Panc1 (cell line): ENCODE measurements around the gene RRM1. TPM values are rescaled to one million over a fixed set of nuclear protein-coding genes. Genes with fewer than 3 reads are reported as not detected.

Experiments used
- ATAC-seq: fragments of 200-7000 bp; cut with Tn5 transposase; 2 replicates; pipeline ENCODE4 v1.9.1; 2020; ENCODE audit warnings: mild to moderate bottlenecking, moderate library complexity
- BruUV-seq: library from RNA; stranded (reverse); fragments of 400-500 nt; replicated peaks from 2 replicates; lab custom pipeline; 2021; lab: Mats Ljungman, UMichigan
- CTCF ChIA-PET: fragments of 300-600 bp; sonication (Branson Sonifier 250); formaldehyde crosslinking; loops from one replicate; lab custom pipeline; 2022; ENCODE audit warnings: antibody characterized with exemption; lab: Charles Lee
- POLR2A ChIA-PET: fragments of 300-600 bp; sonication (Branson Sonifier 250); formaldehyde crosslinking; loops from one replicate; lab custom pipeline; 2022; ENCODE audit warnings: antibody characterized with exemption; lab: Charles Lee
- DNase-seq: peaks from one replicate; pipeline ENCODE4 v3.0.0-alpha.2; 2010; ENCODE audit warnings: low read depth, low spot score
- H3K27ac ChIP-seq: 2 replicates; pipeline ENCODE4 v1.5.1; 2011; ENCODE audit warnings: mild to moderate bottlenecking, low read length, inconsistent platforms
- H3K27me3 ChIP-seq: fragments of 200-500 bp; sonication (Bioruptor generic); 2 replicates; pipeline ENCODE4 v1.6.0; 2014; ENCODE audit warnings: low read length, inconsistent platforms; ENCODE audit not compliant: control insufficient read depth, insufficient read depth
- H3K36me3 ChIP-seq: fragments of 200-500 bp; sonication (Bioruptor generic); 2 replicates; pipeline ENCODE4 v1.5.1; 2014; ENCODE audit warnings: inconsistent platforms, mild to moderate bottlenecking, low read length, moderate library complexity; ENCODE audit not compliant: control insufficient read depth, insufficient read depth
- H3K4me1 ChIP-seq: 2 replicates; pipeline ENCODE4 v1.5.1; 2011; ENCODE audit warnings: inconsistent platforms, mild to moderate bottlenecking, low read length, moderate library complexity; ENCODE audit not compliant: control insufficient read depth, insufficient read depth
- H3K4me3 ChIP-seq, 2 experiments: 2 replicates each; pipeline ENCODE4 v1.5.1; 2011 to 2012; ENCODE audit warnings: low read depth in 2 of 2, low read length in 2 of 2, mild to moderate bottlenecking in 2 of 2, inconsistent platforms in 1 of 2, moderate library complexity in 1 of 2
- H3K9me3 ChIP-seq: fragments of 200-500 bp; sonication (Bioruptor generic); 2 replicates; pipeline ENCODE4 v1.5.1; 2014; ENCODE audit warnings: low read depth, mild to moderate bottlenecking, inconsistent platforms, low read length, moderate library complexity; ENCODE audit not compliant: control insufficient read depth, insufficient read depth
- POLR2AphosphoS5 ChIP-seq: IDR thresholded peaks from 2 replicates; pipeline ENCODE4 v1.6.1; 2012; ENCODE audit warnings: mild to moderate bottlenecking, low read depth, low read length, moderate library complexity
- SIN3A ChIP-seq: IDR thresholded peaks from 2 replicates; pipeline ENCODE4 v1.6.1; 2012; ENCODE audit warnings: low read depth, mild to moderate bottlenecking, low read length, moderate library complexity, borderline replicate concordance; ENCODE audit not compliant: insufficient read depth
- TCF7L2 ChIP-seq: IDR thresholded peaks from 2 replicates; pipeline ENCODE4 v1.6.1; 2011; ENCODE audit warnings: mild to moderate bottlenecking, low read depth, low read length, inconsistent platforms
- in situ Hi-C: cut with HindIII; loops from 2 replicates; pipeline ENCODE4 v1.10.0; 2016; ENCODE audit warnings: low sequenced_read_pairs, low pct_unique_long_range_greater_than_20kb
- intact Hi-C: fragments of 100-400 bp; cut with micrococcal nuclease; formaldehyde crosslinking; loops from one replicate; pipeline ENCODE4 v1.10.0; 2022; ENCODE audit not compliant: unreplicated experiment
- total RNA-seq: library from RNA; stranded (reverse); gene quantifications from one replicate; pipeline ENCODE4 v1.2.1, GENCODE V29; 2021; ENCODE audit not compliant: unreplicated experiment
- TF ChIP-seq, protein P1 (sequence below), 2 experiments: IDR thresholded peaks; 2 replicates each; pipeline ENCODE4 v1.6.1; 2011 to 2012; ENCODE audit warnings: low read depth in 2 of 2, control low read depth in 1 of 2, low read length in 1 of 2, mild to moderate bottlenecking in 1 of 2, moderate library complexity in 1 of 2; ENCODE audit not compliant: insufficient read depth in 1 of 2
- TF ChIP-seq, protein P2 (sequence below): fragments of 450-650 bp; IDR thresholded peaks from 2 replicates; pipeline ENCODE4 v1.5.1; 2017; ENCODE audit warnings: mild to moderate bottlenecking

RRM1 gene
- total RNA-seq, 1 experiment from 2014 or later: 143 TPM

DNA sequence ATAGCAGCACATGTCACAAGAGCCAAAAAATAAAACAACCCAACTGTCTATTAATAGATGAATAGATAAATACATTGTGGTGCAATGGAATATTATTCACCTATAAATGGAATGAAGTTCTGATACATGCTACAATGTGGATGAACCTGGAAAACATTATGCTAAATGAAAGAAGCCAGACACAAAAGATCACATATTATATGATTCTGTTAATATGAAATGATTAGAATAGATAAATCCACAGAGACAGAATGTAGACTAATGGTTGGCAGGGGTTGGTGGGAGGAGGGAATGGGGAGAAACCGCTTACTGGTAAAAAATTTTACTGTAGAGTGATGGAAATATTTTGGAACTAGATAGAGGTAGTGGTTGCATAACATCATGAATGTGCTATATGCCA is 32.9 kb upstream of the RRM1 start:
- no peak overlapping the region for H3K4me3 ChIP-seq
- BruUV-seq: no TSS peak
- no peaks in the 10 kb centered on the region for H3K4me1 ChIP-seq
- H3K36me3 ChIP-seq: no peaks in the 10 kb centered on the region
- in situ Hi-C loops (no loop called here), intact Hi-C loops (no loop called here)
- CTCF ChIA-PET: interaction anchor here (1.2 kb wide), 1 partner anchor 213 kb away, joined by 3 read pairs; no protein-coding TSS in a partner anchor
- no peak for DNase-seq
- no peaks in the 10 kb centered on the region for H3K27me3 ChIP-seq
- no peaks in the 10 kb centered on the region for H3K9me3 ChIP-seq
- no peak overlapping the region for H3K27ac ChIP-seq
- POLR2A ChIA-PET: no interaction called here
- TF ChIP-seq TCF7L2 (no peak), SIN3A (no peak), POLR2AphosphoS5 (no peak)
- TF ChIP-seq, protein P1, sequence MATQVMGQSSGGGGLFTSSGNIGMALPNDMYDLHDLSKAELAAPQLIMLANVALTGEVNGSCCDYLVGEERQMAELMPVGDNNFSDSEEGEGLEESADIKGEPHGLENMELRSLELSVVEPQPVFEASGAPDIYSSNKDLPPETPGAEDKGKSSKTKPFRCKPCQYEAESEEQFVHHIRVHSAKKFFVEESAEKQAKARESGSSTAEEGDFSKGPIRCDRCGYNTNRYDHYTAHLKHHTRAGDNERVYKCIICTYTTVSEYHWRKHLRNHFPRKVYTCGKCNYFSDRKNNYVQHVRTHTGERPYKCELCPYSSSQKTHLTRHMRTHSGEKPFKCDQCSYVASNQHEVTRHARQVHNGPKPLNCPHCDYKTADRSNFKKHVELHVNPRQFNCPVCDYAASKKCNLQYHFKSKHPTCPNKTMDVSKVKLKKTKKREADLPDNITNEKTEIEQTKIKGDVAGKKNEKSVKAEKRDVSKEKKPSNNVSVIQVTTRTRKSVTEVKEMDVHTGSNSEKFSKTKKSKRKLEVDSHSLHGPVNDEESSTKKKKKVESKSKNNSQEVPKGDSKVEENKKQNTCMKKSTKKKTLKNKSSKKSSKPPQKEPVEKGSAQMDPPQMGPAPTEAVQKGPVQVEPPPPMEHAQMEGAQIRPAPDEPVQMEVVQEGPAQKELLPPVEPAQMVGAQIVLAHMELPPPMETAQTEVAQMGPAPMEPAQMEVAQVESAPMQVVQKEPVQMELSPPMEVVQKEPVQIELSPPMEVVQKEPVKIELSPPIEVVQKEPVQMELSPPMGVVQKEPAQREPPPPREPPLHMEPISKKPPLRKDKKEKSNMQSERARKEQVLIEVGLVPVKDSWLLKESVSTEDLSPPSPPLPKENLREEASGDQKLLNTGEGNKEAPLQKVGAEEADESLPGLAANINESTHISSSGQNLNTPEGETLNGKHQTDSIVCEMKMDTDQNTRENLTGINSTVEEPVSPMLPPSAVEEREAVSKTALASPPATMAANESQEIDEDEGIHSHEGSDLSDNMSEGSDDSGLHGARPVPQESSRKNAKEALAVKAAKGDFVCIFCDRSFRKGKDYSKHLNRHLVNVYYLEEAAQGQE (IDR thresholded peaks at IDR 0.05; ENCODE audit: insufficient read depth in 1 of 2, low read depth in 2 of 2, low read length in 1 of 2): no peak
- TF ChIP-seq, protein P2, sequence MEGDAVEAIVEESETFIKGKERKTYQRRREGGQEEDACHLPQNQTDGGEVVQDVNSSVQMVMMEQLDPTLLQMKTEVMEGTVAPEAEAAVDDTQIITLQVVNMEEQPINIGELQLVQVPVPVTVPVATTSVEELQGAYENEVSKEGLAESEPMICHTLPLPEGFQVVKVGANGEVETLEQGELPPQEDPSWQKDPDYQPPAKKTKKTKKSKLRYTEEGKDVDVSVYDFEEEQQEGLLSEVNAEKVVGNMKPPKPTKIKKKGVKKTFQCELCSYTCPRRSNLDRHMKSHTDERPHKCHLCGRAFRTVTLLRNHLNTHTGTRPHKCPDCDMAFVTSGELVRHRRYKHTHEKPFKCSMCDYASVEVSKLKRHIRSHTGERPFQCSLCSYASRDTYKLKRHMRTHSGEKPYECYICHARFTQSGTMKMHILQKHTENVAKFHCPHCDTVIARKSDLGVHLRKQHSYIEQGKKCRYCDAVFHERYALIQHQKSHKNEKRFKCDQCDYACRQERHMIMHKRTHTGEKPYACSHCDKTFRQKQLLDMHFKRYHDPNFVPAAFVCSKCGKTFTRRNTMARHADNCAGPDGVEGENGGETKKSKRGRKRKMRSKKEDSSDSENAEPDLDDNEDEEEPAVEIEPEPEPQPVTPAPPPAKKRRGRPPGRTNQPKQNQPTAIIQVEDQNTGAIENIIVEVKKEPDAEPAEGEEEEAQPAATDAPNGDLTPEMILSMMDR: no peak
- no peak for ATAC-seq

DNA sequence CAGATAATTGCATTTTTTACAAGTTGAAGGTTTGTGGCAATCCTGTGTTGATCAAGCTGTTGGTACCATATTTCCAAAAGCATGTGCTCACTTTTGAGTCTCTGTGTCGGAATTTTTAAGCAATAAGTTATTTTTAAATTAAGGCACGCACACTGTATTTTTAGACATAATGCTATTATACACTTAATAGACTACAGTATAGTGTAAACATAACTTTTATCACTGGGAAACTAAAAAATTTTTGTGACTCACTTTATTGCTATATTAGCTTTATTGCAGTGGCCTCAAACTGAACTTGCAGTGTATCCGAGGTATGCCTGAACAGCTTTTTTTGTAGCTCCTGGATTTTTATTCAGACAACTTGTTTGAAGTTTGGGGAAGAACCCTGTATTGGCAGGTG is 31.3 kb upstream of the RRM1 start:
- CTCF ChIA-PET: interaction anchor here (1.3 kb wide), 1 partner anchor 10 kb away, joined by 7 read pairs; no protein-coding TSS in a partner anchor
- Histone ChIP-seq H3K27ac (no peak overlapping the region), H3K9me3 (no peaks in the 10 kb centered on the region), H3K4me1 (no peaks in the 10 kb centered on the region), H3K4me3 (no peak overlapping the region), H3K36me3 (no peaks in the 10 kb centered on the region), H3K27me3 (no peaks in the 10 kb centered on the region)
- POLR2A ChIA-PET: no interaction called here
- TF ChIP-seq, protein P2: no peak
- TF ChIP-seq, protein P1 (IDR thresholded peaks at IDR 0.05; ENCODE audit: insufficient read depth in 1 of 2, low read depth in 2 of 2, low read length in 1 of 2): no peak
- TF ChIP-seq TCF7L2 (no peak), SIN3A (no peak), POLR2AphosphoS5 (no peak)
- intact Hi-C loops (no loop called here), in situ Hi-C loops (no loop called here)
- no TSS peak for BruUV-seq
- DNase-seq (no peak), ATAC-seq (no peak)
